HG03571 (cell line): ENCODE results near the gene LSM3.
"Not testable (repeated sequence)": the region's sequence is repeated elsewhere in the genome, so short reads cannot be mapped to it uniquely, and the experiment has no call there.

Experiments used
- ATAC-seq: cut with Tn5 transposase; IDR thresholded peaks from one replicate; pipeline ENCODE4 v1.9.1; 2021; ENCODE audit not compliant: unreplicated experiment

Gene LSM3

GRCh38 chr3:14216257-14217048 is 37.8 kb downstream of the LSM3 start:
- ATAC-seq = no peak

- no peak for ATAC-seq
Observed at GRCh38 chr3:14218355-14218754, 39.7 kb downstream of the LSM3 start.

- ATAC-seq = no peak
Observed at GRCh38 chr3:14220933-14221332, 42.3 kb downstream of the LSM3 start.

GRCh38 chr3:14221902-14222301 is 43.3 kb downstream of the LSM3 start:
- no peak for ATAC-seq

GRCh38 chr3:14222457-14222856 is 43.8 kb downstream of the LSM3 start:
- no peak for ATAC-seq

GRCh38 chr3:14222900-14223594 is 44.4 kb downstream of the LSM3 start:
- ATAC-seq = no peak

GRCh38 chr3:14223595-14223994 is 45.0 kb downstream of the LSM3 start:
- ATAC-seq = no peak

- ATAC-seq = no peak
Observed at GRCh38 chr3:14224895-14225294, 46.3 kb downstream of the LSM3 start.

GRCh38 chr3:14225421-14225820 is 46.8 kb downstream of the LSM3 start:
- ATAC-seq = no peak

GRCh38 chr3:14226351-14226750 is 47.7 kb downstream of the LSM3 start:
- not testable (repeated sequence) for ATAC-seq

GRCh38 chr3:14227856-14228255 is 49.2 kb downstream of the LSM3 start:
- ATAC-seq = no peak

GRCh38 chr3:14228681-14229470 is 50.3 kb downstream of the LSM3 start:
- ATAC-seq = no peak

GRCh38 chr3:14229695-14230094 is 51.1 kb downstream of the LSM3 start:
- not testable (repeated sequence) for ATAC-seq

- ATAC-seq = no peak
Observed at GRCh38 chr3:14230729-14231128, 52.1 kb downstream of the LSM3 start.

- ATAC-seq = no peak
Observed at GRCh38 chr3:14231145-14231990, 52.8 kb downstream of the LSM3 start.

- no peak for ATAC-seq
Observed at GRCh38 chr3:14231998-14232501, 53.4 kb downstream of the LSM3 start.

GRCh38 chr3:14234251-14235002 is 55.8 kb downstream of the LSM3 start:
- no peak for ATAC-seq

GRCh38 chr3:14235003-14235911 is 56.6 kb downstream of the LSM3 start:
- no peak for ATAC-seq

GRCh38 chr3:14235912-14236295 is 57.3 kb downstream of the LSM3 start:
- ATAC-seq = no peak
